Stimulated activated CD8-positive, alpha-beta memory T cell treated with anti-CD3 and anti-CD28 coated beads, Interleukin-15, amount 100 ng/mL, for 48 hours (primary cell): Measurements from ENCODE around the gene RHOH.
"Not testable (repeated sequence)": the region's sequence is repeated elsewhere in the genome, so short reads cannot be mapped to it uniquely, and the experiment has no call there.

Experiments used
- DNase-seq, 2 donors: peaks; one replicate each; pipeline ENCODE4 v3.0.0-alpha.2; 2020; ENCODE audit warnings: low read depth in 2 of 2

The RHOH gene

GRCh38 chr4:40262077-40262528 is 65.3 kb downstream of the RHOH start:
- no peak for DNase-seq

- DNase-seq, result no peak
Measured at GRCh38 chr4:40262861-40263260, 66.0 kb downstream of the RHOH start.

- no peak for DNase-seq
Measured at GRCh38 chr4:40264497-40264896, 67.7 kb downstream of the RHOH start.

- no peak for DNase-seq
Measured at GRCh38 chr4:40264995-40265909, 68.4 kb downstream of the RHOH start.

- DNase-seq, result no peak
Measured at GRCh38 chr4:40265910-40266274, 69.1 kb downstream of the RHOH start.

GRCh38 chr4:40269133-40269532 is 72.3 kb downstream of the RHOH start:
- no peak for DNase-seq

- DNase-seq, result no peak
Measured at GRCh38 chr4:40270609-40271008, 73.8 kb downstream of the RHOH start.

GRCh38 chr4:40275065-40275730 is 78.4 kb downstream of the RHOH start:
- no peak for DNase-seq

GRCh38 chr4:40276546-40276945 is 79.7 kb downstream of the RHOH start:
- DNase-seq, result no peak

- DNase-seq, result peak; percentile 42 to 62
Measured at GRCh38 chr4:40280586-40280985, 83.8 kb downstream of the RHOH start.

- DNase-seq, result no peak
Measured at GRCh38 chr4:40281099-40281498, 84.3 kb downstream of the RHOH start.

- DNase-seq, result no peak
Measured at GRCh38 chr4:40281913-40282312, 85.1 kb downstream of the RHOH start.

- DNase-seq, result not testable (repeated sequence)
Measured at GRCh38 chr4:40282857-40283256, 86.0 kb downstream of the RHOH start.

GRCh38 chr4:40283413-40283812 is 86.6 kb downstream of the RHOH start:
- DNase-seq, result no peak

GRCh38 chr4:40283968-40284367 is 87.1 kb downstream of the RHOH start:
- peak; percentile 75 to 80 for DNase-seq

- no peak for DNase-seq
Measured at GRCh38 chr4:40285692-40286091, 88.9 kb downstream of the RHOH start.

- DNase-seq, result no peak
Measured at GRCh38 chr4:40288566-40288965, 91.7 kb downstream of the RHOH start.

- no peak for DNase-seq
Measured at GRCh38 chr4:40289366-40290188, 92.7 kb downstream of the RHOH start.

- DNase-seq, result not testable (repeated sequence)
Measured at GRCh38 chr4:40290611-40291186, 93.9 kb downstream of the RHOH start.

- no peak for DNase-seq
Measured at GRCh38 chr4:40292313-40292759, 95.5 kb downstream of the RHOH start.

GRCh38 chr4:40294339-40294738 is 97.5 kb downstream of the RHOH start:
- DNase-seq, result no peak

- not testable (repeated sequence) for DNase-seq
Measured at GRCh38 chr4:40295030-40295429, 98.2 kb downstream of the RHOH start.
